ENCODE data around the gene BABAM2.
"Not testable (repeated sequence)": the region's sequence is repeated elsewhere in the genome, so short reads cannot be mapped to it uniquely, and the experiment has no call there.

The BABAM2 gene

GRCh38 chr2:27954221-27954673 is 63.7 kb downstream of the BABAM2 start:
- DNase-seq = no peak

GRCh38 chr2:27954771-27955383 is 64.3 kb downstream of the BABAM2 start:
- DNase-seq = peak; percentile 45

DNA sequence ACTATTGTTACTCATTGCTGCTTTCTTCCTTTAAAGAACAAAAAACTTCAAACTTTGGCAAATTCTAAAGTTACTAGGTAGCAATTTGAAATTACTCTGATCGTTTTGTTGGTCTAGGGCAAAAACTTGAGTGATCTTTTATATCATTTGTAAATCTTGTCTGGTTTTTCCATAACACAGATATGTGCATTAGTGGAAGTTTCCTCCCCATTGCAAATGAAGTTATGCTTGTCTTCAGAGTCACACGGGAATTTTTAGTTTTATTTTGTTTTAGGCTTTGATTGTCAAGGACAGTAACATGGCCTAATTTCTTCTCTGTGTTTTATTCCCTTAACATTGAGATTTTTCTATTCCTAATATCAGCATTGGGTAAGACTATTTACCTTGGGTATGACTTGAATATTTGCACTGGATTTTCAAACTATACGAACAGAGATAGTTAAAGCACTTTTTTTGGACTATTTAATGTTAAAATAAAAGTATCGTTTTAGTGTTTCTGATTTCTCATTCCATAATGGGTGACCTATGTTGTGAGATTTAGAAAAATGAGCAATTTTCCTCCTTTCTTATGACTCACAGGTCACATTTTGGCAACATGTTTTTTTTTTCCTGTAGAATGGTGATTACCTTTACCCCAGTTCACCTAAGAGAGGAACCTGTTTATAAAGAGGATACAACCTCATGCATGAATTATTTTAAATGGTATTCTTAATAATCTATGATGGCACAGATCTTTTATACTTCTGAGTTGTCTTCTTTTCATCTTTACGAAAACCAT is 65.0 kb downstream of the BABAM2 start:
- no peak for DNase-seq

GRCh38 chr2:27956888-27957287 is 66.4 kb downstream of the BABAM2 start:
- DNase-seq = no peak

GRCh38 chr2:27958711-27959378 is 68.3 kb downstream of the BABAM2 start:
- no peak for DNase-seq

GRCh38 chr2:27959496-27959895 is 69.0 kb downstream of the BABAM2 start:
- DNase-seq = no peak

DNA sequence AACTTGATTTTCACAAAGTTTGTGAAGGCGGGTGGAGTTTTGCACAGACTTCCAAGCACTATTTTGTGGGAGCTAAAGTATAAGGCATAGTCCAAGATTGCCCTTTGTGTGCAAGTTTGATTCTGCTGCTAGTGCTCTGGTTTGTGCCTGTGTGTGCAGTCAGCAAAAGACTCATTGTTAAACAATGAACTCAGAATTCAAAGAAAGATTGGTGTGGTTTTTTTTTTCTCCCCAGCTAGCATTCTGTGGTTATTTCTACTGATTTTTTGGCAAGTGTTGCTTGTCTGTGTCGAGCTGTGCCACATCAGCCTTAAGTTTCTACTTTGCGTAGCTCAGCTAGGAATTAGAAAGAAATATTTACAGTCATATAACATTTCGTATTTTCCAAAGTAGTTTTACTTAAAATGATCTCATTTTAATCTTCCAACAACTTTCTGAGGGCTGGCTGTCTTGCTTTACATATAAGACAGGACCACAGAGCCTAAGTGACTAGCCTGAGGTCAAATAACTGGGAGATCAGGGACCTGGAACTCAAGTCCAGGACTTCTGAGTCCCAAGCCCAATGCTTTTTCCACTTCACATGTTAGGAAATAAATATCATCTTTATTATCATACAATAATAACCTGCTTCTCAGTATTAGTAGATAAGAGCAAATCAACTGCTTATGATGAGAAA is 69.8 kb downstream of the BABAM2 start:
- peak; percentile 20 for DNase-seq

DNA sequence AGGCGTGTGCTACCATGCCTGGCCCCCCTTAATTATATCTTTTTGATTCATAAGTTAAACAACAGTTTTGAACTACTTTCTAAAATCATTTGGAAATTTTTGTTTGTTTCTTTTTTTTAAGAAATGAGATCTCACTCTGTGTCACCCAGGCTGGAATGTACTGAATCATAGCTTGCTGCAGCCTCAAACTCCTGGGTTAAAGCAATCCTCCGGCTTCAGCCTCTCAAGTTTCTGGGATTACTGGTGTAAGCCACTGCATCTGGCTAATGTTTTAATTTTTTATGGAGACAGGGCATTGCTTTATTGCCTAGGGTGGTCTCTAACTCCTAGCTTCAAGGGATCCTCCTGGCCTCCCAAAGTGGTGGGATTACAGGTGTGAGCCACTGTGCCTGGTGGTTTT is 71.5 kb downstream of the BABAM2 start:
- DNase-seq = no peak

- DNase-seq = no peak
Measured at GRCh38 chr2:27963472-27963871, 72.9 kb downstream of the BABAM2 start.

- no peak for DNase-seq
Measured at GRCh38 chr2:27964067-27964466, 73.5 kb downstream of the BABAM2 start.

GRCh38 chr2:27965841-27966240 is 75.3 kb downstream of the BABAM2 start:
- peak; percentile 75 for DNase-seq

- no peak for DNase-seq
Measured at GRCh38 chr2:27966466-27966865, 75.9 kb downstream of the BABAM2 start.

DNA sequence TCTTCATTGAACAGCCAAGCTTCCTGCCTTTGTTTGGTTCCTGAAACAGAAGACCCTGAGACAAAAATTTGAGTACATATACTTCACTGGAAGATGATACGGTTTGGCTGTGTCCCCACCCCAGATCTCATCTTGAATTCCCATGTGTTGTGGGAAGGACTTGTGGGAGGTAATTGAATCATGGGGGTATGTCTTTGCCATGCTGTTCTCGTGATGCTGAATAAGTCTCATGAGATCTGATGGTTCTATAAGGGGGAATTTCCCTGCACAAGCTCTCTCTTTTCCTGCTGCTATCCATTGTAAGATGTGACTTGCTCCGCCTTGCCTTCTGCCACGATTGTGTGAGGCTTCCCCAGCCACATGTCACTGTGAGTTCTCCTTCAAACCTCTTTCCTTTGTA is 76.5 kb downstream of the BABAM2 start:
- no peak for DNase-seq

DNA sequence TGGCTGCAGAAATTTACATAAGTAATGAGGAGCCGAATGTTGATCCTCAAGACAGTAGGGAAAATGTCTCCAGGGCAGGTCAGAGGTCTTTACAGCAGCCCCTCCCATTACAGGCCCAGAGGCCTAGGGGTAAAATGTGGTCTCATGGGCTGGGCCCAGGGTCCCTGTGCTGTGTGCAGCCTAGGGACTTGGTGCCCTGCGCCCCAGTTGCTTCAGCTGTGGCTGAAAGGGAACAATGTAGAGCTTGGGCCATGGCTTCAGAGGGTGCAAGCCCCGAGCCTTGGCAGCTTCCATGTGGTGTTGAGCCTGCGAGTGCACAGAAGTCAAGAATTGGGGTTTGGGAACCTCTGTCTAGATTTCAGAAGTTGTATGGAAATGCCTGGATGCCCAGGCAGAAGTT is 77.5 kb downstream of the BABAM2 start:
- DNase-seq = not testable (repeated sequence)

- DNase-seq = not testable (repeated sequence)
Measured at GRCh38 chr2:27968957-27969356, 78.4 kb downstream of the BABAM2 start.

GRCh38 chr2:27972311-27972710 is 81.8 kb downstream of the BABAM2 start:
- DNase-seq = no peak

DNA sequence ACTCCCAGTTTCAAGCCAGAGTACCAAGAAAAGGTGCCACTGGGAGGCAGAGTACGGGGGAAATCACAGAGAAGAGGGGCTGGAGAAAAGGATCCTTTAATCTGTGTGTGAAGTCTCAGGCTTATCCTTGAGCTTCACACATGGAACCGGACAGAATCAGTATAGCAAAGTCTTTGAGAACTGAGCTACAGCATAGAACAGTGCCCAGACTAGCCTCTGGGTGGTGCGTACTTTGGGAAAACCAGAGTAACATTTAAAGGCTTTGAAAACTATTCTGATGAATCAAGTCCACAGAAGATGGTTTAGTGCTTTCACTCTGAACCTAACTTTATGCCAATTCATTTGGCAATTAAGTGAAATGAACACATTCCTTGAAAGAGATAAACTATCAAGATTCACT is 83.1 kb downstream of the BABAM2 start:
- no peak for DNase-seq

- no peak for DNase-seq
Measured at GRCh38 chr2:27976308-27976707, 85.8 kb downstream of the BABAM2 start.

DNA sequence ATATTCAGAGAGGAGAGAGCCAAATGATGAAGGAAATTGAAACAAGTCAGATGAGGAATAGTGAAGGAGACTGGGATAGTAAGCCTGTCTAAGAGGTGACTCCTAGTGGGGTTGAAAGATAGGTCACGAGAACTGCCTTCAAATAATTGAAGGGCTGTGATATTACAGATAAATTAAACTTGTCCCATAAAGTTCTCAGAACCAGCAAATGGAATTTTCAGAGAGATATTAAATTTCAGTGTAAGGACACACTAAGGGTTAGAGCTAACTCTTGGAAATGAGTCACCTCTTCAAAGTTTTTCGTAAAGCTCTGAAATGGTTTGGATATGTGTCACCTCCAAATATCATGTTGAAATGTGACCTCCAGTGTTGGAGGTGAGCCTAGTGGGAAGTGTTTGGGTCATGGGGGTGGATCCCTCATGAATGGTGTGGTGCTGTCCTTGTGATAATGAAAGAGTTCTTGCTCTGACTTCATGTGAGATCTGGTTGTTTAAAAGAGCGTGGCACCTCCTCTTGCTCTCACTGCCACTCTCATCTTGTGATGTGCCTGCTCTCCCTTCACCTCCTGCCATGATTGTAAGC is 87.3 kb downstream of the BABAM2 start:
- DNase-seq = no peak

DNA sequence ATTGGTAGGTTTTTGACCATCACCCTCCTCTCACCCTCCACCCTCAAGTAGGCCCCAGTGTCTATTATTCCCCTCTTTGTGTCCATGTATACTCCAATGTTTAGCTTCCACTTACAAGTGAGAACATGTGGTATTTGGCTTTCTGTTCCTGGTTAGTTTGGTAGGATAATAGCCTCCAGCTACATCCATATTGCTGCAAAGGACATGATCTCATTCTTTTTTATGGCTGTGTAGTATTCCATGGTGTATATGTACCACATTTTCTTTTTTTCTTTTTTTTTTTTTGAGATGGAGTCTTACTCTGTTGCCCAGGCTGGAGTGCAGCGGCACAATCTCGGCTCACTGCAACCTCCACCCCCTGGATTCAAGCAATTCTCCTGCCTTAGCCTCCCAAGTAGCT is 88.2 kb downstream of the BABAM2 start:
- not testable (repeated sequence) for DNase-seq

GRCh38 chr2:27980242-27980641 is 89.7 kb downstream of the BABAM2 start:
- DNase-seq = no peak

DNA sequence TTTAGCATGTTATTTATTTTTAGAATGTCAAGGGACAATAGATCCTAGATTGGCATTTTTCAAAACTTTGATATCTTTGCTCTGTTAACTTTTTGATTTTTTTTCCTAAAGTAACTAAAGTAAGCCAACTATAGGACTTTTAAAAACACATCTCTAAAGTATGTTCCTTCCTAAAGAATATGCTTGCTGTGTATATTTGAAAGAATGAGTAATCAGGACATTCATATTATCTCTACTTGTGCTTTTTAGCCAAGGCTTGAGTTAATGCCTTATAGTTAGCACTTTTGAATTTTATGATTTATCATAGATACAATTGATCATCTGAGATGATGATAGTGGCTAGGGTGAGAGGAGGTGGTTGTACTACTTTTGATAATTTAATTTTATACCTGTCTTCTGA is 93.6 kb downstream of the BABAM2 start:
- DNase-seq = no peak

DNA sequence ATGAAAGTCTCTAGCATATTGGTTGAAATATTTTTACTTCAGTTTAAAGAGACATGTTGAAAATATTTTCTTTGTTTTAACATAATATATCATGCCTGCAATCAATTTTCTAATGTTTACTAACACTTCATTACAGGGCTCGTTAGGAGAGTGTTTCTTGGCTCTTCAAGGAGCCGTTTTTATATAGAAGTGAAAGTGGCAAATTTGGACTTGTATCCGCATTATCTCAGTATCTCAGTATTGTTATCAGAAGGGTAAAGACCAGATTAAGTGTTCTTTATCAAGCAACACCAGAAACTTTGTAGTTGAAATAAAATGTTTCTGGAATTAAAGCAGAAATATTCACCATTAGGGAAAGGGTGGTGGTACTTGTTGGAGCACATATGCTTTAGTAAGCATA is 97.8 kb downstream of the BABAM2 start:
- DNase-seq = no peak
